HCT116 (cell line): ENCODE results near the gene DPPA3. TPM values are rescaled to one million over a fixed set of nuclear protein-coding genes. Genes with fewer than 3 reads are reported as not detected.

ENCODE experiments used
- ATAC-seq: fragments of 200-7000 bp; cut with Tn5 transposase; 2 replicates; pipeline ENCODE4 v1.9.1; 2020; ENCODE audit warnings: mild to moderate bottlenecking, moderate library complexity
- Bru-seq: library from RNA; stranded (reverse); fragments of 400-500 nt; gene quantifications from one replicate; lab custom pipeline; 2021; lab: Mats Ljungman, UMichigan
- BruChase-seq, 2 experiments: library from RNA; stranded (reverse); fragments of 400-500 nt; gene quantifications; one replicate each; lab custom pipeline; 2021; lab: Mats Ljungman, UMichigan
- BruUV-seq: library from RNA; stranded (reverse); fragments of 400-500 nt; replicated peaks from 2 replicates; lab custom pipeline; 2021; lab: Mats Ljungman, UMichigan
- CTCF ChIA-PET: fragments of 300-600 bp; sonication (Branson Sonifier 250); formaldehyde crosslinking; loops from one replicate; lab custom pipeline; 2021; ENCODE audit warnings: antibody characterized with exemption; lab: Charles Lee
- POLR2A ChIA-PET: fragments of 300-600, 350-600 bp; sonication (Branson Sonifier 250); formaldehyde crosslinking; loops from one replicate; lab custom pipeline; 2021; ENCODE audit warnings: antibody characterized with exemption; lab: Charles Lee
- RAD21 ChIA-PET, 2 experiments: fragments of 300-600 bp; sonication (Branson Sonifier 250); formaldehyde crosslinking; loops; one replicate each; lab custom pipeline; 2023; ENCODE audit warnings: low total read pairs in 2 of 2; ENCODE audit not compliant: uncharacterized antibody in 2 of 2, unreplicated experiment in 2 of 2, low non-redundant PET in 1 of 2; lab: Charles Lee
- DNase-seq: peaks from one replicate; pipeline ENCODE4 v3.0.0-alpha.2; 2010; ENCODE audit warnings: low read depth, low spot score
- H2AFZ ChIP-seq: fragments of 200-600 bp; shearing (Covaris generic), sonication (generic); 2 replicates; pipeline ENCODE4 v1.6.1; 2017; ENCODE audit warnings: low read depth, mixed run types, mixed read lengths, antibody characterized with exemption, low read length; ENCODE audit not compliant: poor library complexity, severe bottlenecking
- H3K27ac ChIP-seq: 2 replicates; pipeline ENCODE4 v1.5.1; 2012; ENCODE audit warnings: low read depth, low read length
- H3K27me3 ChIP-seq: fragments of 200-600 bp; sonication (generic); 2 replicates; pipeline ENCODE4 v1.6.1; 2016; ENCODE audit warnings: mixed run types, low read length, mixed read lengths; ENCODE audit not compliant: insufficient read depth
- H3K36me3 ChIP-seq, 2 experiments: fragments of 200-500 bp in 1 of 2; fragments of 200-600 bp in 1 of 2; sonication (Bioruptor generic) in 1 of 2; sonication (generic) in 1 of 2; 2 replicates each; pipeline versions ENCODE4 v1.5.1 to v1.6.1; 2014 to 2016; ENCODE audit warnings: low read length in 2 of 2, inconsistent platforms in 1 of 2, mixed read lengths in 1 of 2, mixed run types in 1 of 2; ENCODE audit not compliant: insufficient read depth in 2 of 2, control insufficient read depth in 1 of 2
- H3K4me1 ChIP-seq, 2 experiments: fragments of 200-600 bp in 1 of 2; sonication (generic) in 1 of 2; 2 replicates each; pipeline versions ENCODE4 v1.5.1 to v1.6.1; 2012 to 2017; ENCODE audit warnings: low read length in 2 of 2, inconsistent platforms in 1 of 2, mild to moderate bottlenecking in 1 of 2, mixed read lengths in 1 of 2, mixed run types in 1 of 2, moderate library complexity in 1 of 2; ENCODE audit not compliant: insufficient read depth in 2 of 2, control insufficient read depth in 1 of 2
- H3K4me2 ChIP-seq: fragments of 200-600 bp; sonication (generic); 2 replicates; pipeline ENCODE4 v1.6.1; 2017; ENCODE audit warnings: mixed run types, low read length, mixed read lengths
- H3K4me3 ChIP-seq, 2 experiments: fragments of 200-600 bp in 1 of 2; sonication (generic) in 1 of 2; replicated peaks in 1 of 2; 2 replicates each; pipeline ENCODE4 v1.5.1; 2011 to 2016; ENCODE audit warnings: low read length in 2 of 2, control low read depth in 1 of 2, low read depth in 1 of 2, mild to moderate bottlenecking in 1 of 2, mixed read lengths in 1 of 2, mixed run types in 1 of 2
- H3K79me2 ChIP-seq: fragments of 200-600 bp; sonication (generic); 2 replicates; pipeline ENCODE4 v1.6.1; 2017; ENCODE audit warnings: mild to moderate bottlenecking, mixed run types, low read length, moderate library complexity, mixed read lengths; ENCODE audit not compliant: insufficient read depth
- H3K9ac ChIP-seq: fragments of 200-600 bp; sonication (generic); 2 replicates; pipeline ENCODE4 v1.6.1; 2016; ENCODE audit warnings: low read length, mixed read lengths
- H3K9me2 ChIP-seq: fragments of 200-600 bp; sonication (generic), shearing (Covaris generic); 2 replicates; pipeline ENCODE4 v1.6.1; 2017; ENCODE audit warnings: mixed run types, mild to moderate bottlenecking, moderate library complexity; ENCODE audit not compliant: insufficient read depth
- H3K9me3 ChIP-seq, 2 experiments: fragments of 200-500 bp in 1 of 2; fragments of 200-600 bp in 1 of 2; sonication (Bioruptor generic) in 1 of 2; sonication (generic) in 1 of 2; 2 replicates each; pipeline ENCODE4 v1.6.1; 2014 to 2017; ENCODE audit warnings: low read length in 2 of 2, mixed read lengths in 2 of 2, inconsistent platforms in 1 of 2, low read depth in 1 of 2, mild to moderate bottlenecking in 1 of 2, mixed run types in 1 of 2, moderate library complexity in 1 of 2; ENCODE audit not compliant: control insufficient read depth in 1 of 2, insufficient read depth in 1 of 2
- H4K20me1 ChIP-seq: fragments of 200-600 bp; sonication (generic), shearing (Covaris generic); 2 replicates; pipeline ENCODE4 v1.6.1; 2017; ENCODE audit warnings: mixed run types, mild to moderate bottlenecking, moderate library complexity; ENCODE audit not compliant: insufficient read depth
- EZH2 ChIP-seq: fragments of 200-600 bp; sonication (generic); IDR thresholded peaks from 2 replicates; pipeline ENCODE4 v1.6.1; 2017; ENCODE audit warnings: antibody characterized with exemption, mixed run types
- EZH2phosphoT487 ChIP-seq: fragments of 200-600 bp; IDR thresholded peaks from 2 replicates; pipeline ENCODE4 v1.6.1; 2018; ENCODE audit warnings: antibody characterized with exemption, borderline replicate concordance
- REST ChIP-seq: IDR thresholded peaks from 2 replicates; pipeline ENCODE4 v1.6.1; 2012; ENCODE audit warnings: low read depth
- TCF7L2 ChIP-seq: IDR thresholded peaks from 2 replicates; pipeline ENCODE4 v1.7.0; 2011; ENCODE audit warnings: borderline replicate concordance, inconsistent platforms; ENCODE audit not compliant: insufficient read depth, insufficient read length; ENCODE audit errors: extremely low read depth
- YY1 ChIP-seq: IDR thresholded peaks from 2 replicates; pipeline ENCODE4 v1.6.1; 2011; ENCODE audit warnings: low read length, low read depth, moderate library complexity, mild to moderate bottlenecking; ENCODE audit not compliant: insufficient replicate concordance; ENCODE audit errors: extremely low read depth
- ZNF274 ChIP-seq: fragments of 200-500 bp; sonication (Bioruptor generic); IDR thresholded peaks from 2 replicates; pipeline ENCODE4 v1.6.1; 2014; ENCODE audit warnings: mild to moderate bottlenecking, low read depth, low read length, inconsistent platforms
- intact Hi-C: fragments of 100-400 bp; cut with micrococcal nuclease; formaldehyde crosslinking; loops from 2 replicates; pipeline ENCODE4 v1.10.0; 2022
- long read RNA-seq: library from polyadenylated mRNA; unstranded; transcript quantifications from one replicate; pipeline ENCODE4 v2.0.0, GENCODE V29; 2021; ENCODE audit not compliant: unreplicated experiment
- polyA plus RNA-seq: library from polyadenylated mRNA; unstranded; fragments of >200 nt; gene quantifications from 2 replicates; pipeline ENCODE4 v1.2.1, GENCODE V29; 2012; ENCODE audit warnings: missing spikeins
- total RNA-seq: library from RNA; stranded (reverse); gene quantifications from one replicate; pipeline ENCODE4 v1.2.1, GENCODE V29; 2021; ENCODE audit not compliant: unreplicated experiment

Gene DPPA3
- total RNA-seq (not detected), Bru-seq, nascent RNA (not detected), BruChase-seq, experiment 1, labeled RNA remaining after a 6-hour chase (not detected), BruChase-seq, experiment 2, labeled RNA remaining after a 2-hour chase (not detected)
- polyA plus RNA-seq: not detected in 2 replicates
- long read RNA-seq: 0 reads

GRCh38 chr12:7711133-7711532, at the start of gene DPPA3:
DPPA3 (plus strand) TSS chr12:7711433; CDS start chr12:7711571, 138 bp downstream.
- TF ChIP-seq YY1: no peak
- TF ChIP-seq EZH2phosphoT487: no peak
- TF ChIP-seq REST: no peak
- TF ChIP-seq EZH2: no peak
- no peak for TF ChIP-seq ZNF274
- TF ChIP-seq TCF7L2: no peak
- DNase-seq (no peak), ATAC-seq (no peak)
- no peaks in the 10 kb centered on the region for H3K9me2 ChIP-seq
- intact Hi-C loops: no loop called here
- H3K4me3 ChIP-seq: no peak within 1 kb of the TSS
- no peaks in the 10 kb centered on the region for H3K36me3 ChIP-seq
- no TSS peak for BruUV-seq
- no peak within 1 kb of the TSS for H3K27ac ChIP-seq
- no peak within 1 kb of the TSS for H3K4me2 ChIP-seq
- ChIA-PET POLR2A (interaction anchor here (0.8 kb wide), 1 partner anchor 108 kb away, joined by 3 read pairs; no protein-coding TSS in a partner anchor), CTCF (no interaction called here), RAD21 (no interaction called here)
- no peaks in the 10 kb centered on the region for H3K27me3 ChIP-seq
- no peaks in the 10 kb centered on the region for H3K4me1 ChIP-seq
- H2AFZ ChIP-seq: no peak within 1 kb of the TSS
- H4K20me1 ChIP-seq: no peaks in the 10 kb centered on the region
- H3K9ac ChIP-seq: no peak within 1 kb of the TSS
- H3K79me2 ChIP-seq: no peaks in the 10 kb centered on the region
- H3K9me3 ChIP-seq: no peaks in the 10 kb centered on the region
